ENCODE results near the gene GCHFR. TPM values are rescaled to one million over a fixed set of nuclear protein-coding genes. Genes with fewer than 3 reads are reported as not detected.

GCHFR gene
- total and polyA plus RNA-seq, 8 donors, result 4.9 to 21.4 (median 8.7) TPM

DNA sequence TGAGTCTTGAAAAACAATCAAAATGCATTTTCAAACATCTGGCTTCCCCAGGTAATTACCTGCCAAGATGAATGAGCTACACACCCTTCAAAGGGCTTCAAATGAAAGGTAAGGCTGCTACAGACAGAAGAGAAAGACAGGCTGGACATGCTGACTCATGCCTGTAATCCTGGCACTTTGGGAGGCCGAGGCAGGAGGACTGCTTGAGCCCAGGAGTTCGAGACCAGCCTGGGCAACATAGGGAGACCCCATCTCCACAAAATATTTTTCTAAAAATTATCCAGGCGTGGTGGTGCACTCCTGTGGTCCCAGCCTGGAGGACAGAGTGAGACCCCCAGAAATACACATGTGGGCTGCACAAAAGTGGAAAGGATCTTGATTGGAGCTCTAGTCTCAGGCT lies 28.5 kb downstream of the GCHFR start:
- ATAC-seq, result no peak
- TF ChIP-seq, protein P1, sequence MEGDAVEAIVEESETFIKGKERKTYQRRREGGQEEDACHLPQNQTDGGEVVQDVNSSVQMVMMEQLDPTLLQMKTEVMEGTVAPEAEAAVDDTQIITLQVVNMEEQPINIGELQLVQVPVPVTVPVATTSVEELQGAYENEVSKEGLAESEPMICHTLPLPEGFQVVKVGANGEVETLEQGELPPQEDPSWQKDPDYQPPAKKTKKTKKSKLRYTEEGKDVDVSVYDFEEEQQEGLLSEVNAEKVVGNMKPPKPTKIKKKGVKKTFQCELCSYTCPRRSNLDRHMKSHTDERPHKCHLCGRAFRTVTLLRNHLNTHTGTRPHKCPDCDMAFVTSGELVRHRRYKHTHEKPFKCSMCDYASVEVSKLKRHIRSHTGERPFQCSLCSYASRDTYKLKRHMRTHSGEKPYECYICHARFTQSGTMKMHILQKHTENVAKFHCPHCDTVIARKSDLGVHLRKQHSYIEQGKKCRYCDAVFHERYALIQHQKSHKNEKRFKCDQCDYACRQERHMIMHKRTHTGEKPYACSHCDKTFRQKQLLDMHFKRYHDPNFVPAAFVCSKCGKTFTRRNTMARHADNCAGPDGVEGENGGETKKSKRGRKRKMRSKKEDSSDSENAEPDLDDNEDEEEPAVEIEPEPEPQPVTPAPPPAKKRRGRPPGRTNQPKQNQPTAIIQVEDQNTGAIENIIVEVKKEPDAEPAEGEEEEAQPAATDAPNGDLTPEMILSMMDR (IDR thresholded peaks at IDR 0.05), result no peak
- Histone ChIP-seq H3K27me3 (no peaks in the 10 kb centered on the region), H3K4me1 (peaks cover 12 to 42% (median 23%) of the 10 kb centered on the region in 3 donors), H3K4me3 (no peak overlapping the region), H3K9me3 (no peaks in the 10 kb centered on the region), H3K36me3 (no peaks in the 10 kb centered on the region), H3K27ac (no peak overlapping the region)
- intact Hi-C loops (cut with DNase I), result no loop called here
- peak in 1 of 6 donors; percentile 11 for DNase-seq
- 95 to 99% methylated on average over 3 of the region's 3 CpGs for WGBS, 2 donors
- no peak for FAIRE-seq

DNA sequence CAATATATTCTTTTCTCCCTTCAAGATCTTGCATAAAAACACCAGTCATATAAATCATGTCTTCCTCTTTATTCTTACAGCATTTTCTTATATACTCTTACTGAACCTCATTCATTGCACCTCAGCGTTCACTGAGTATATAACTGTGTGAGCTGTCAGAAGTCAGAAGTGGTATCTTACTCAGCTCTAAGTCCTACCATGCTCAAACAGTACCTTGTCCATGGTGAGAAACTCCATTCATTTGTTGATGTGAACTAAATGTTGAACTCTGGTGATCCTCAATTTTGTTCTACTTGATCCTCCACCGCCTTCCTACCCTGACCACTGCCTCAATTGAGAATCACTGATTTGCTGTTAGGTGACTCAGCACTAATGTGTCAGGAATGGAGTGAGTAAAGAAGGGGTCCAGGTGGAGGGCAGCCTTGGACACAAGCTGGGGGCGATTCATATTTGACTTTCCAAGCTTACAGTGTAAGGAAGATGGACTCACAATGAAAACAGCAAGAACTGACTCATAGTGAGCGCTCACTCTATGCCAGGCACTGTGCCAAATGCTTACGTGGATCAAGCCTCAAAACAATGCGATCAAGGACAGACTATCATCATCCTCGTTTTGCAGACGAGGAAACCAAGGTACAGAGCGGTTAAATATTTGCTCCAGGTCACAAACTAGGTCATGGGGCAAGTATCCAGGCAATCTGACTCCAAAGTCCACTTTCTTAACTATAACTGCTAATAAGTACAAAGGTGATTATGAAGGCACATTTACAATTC lies 29.5 kb downstream of the GCHFR start:
- Histone ChIP-seq H3K4me1 (peaks cover 4 to 33% (median 14%) of the 10 kb centered on the region in 3 donors), H3K9me3 (no peaks in the 10 kb centered on the region), H3K36me3 (no peaks in the 10 kb centered on the region), H3K27ac (peak overlapping the region in 2 of 4 donors; percentile 49 to 62), H3K4me3 (no peak overlapping the region), H3K27me3 (no peaks in the 10 kb centered on the region)
- FAIRE-seq (no peak), ATAC-seq (peak; percentile 76 to 82 (median 78)), DNase-seq (peak; percentile 48 to 80 (median 66))
- intact Hi-C loops (cut with DNase I), result no loop called here
- 29 to 36% methylated on average over 9 of the region's 9 CpGs for WGBS, 2 donors
- TF ChIP-seq, protein P1 (IDR thresholded peaks at IDR 0.05), result no peak

DNA sequence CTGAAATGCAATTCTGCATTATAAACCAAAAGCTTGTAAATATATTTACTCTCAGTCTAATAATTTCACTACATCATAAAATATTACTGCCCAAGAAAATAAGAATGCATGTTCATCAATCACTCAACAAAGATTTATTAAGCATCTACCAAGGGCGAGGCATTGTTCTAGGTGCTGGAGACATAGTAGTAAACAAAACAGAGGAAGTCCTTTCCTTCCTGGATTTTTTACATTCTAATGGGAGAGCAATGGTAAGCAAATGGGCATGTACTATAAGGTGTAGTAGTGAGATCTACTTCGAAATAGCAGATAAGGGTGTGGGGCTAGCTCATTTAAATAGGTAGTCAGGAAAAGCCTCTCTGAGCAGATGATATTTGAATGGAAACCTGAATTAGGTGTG lies 32.2 kb downstream of the GCHFR start:
- TF ChIP-seq, protein P1 (IDR thresholded peaks at IDR 0.05), result no peak
- DNase-seq (no peak), ATAC-seq (peak in 1 of 4 donors; percentile 15), FAIRE-seq (no peak)
- intact Hi-C loops (cut with DNase I), result no loop called here
- Histone ChIP-seq H3K4me3 (no peak overlapping the region), H3K36me3 (no peaks in the 10 kb centered on the region), H3K4me1 (peaks cover 4 to 17% (median 14%) of the 10 kb centered on the region in 3 donors), H3K27ac (peak overlapping the region in 1 of 4 donors; percentile 10), H3K9me3 (no peaks in the 10 kb centered on the region), H3K27me3 (no peaks in the 10 kb centered on the region)
- WGBS, 2 donors, result 60 to 75% methylated on average over 2 of the region's 2 CpGs

DNA sequence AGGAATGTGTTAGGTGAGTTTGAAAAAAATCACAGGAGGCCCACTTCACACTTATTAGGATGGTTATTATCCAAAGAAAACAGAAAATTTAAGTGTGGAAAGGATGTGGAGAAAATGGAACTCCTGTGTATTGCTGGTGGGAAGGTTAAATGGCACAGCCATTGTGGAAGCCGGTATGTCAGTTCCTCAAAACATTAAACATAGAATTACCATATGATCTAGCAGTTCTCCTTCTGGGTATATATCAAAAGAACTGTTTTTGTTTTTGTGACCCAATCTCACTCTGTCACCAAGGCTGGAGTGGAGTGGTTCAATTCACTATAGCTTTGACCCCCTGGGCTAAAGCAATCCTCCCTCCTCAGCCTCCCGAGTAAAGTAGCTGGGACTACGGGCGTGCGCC lies 32.6 kb downstream of the GCHFR start:
- FAIRE-seq (no peak), DNase-seq (no peak), ATAC-seq (no peak)
- peaks cover 4 to 14% (median 14%) of the 10 kb centered on the region in 3 donors for H3K4me1 ChIP-seq
- H3K27me3 ChIP-seq, result no peaks in the 10 kb centered on the region
- WGBS, 2 donors, result 93 to 98% methylated on average over 5 of the region's 5 CpGs
- TF ChIP-seq, protein P1 (IDR thresholded peaks at IDR 0.05), result no peak
- intact Hi-C loops (cut with DNase I), result no loop called here
- H3K36me3 ChIP-seq, result no peaks in the 10 kb centered on the region
- H3K27ac ChIP-seq, result peak overlapping the region in 1 of 4 donors; percentile 10
- H3K9me3 ChIP-seq, result no peaks in the 10 kb centered on the region
- H3K4me3 ChIP-seq, result no peak overlapping the region

DNA sequence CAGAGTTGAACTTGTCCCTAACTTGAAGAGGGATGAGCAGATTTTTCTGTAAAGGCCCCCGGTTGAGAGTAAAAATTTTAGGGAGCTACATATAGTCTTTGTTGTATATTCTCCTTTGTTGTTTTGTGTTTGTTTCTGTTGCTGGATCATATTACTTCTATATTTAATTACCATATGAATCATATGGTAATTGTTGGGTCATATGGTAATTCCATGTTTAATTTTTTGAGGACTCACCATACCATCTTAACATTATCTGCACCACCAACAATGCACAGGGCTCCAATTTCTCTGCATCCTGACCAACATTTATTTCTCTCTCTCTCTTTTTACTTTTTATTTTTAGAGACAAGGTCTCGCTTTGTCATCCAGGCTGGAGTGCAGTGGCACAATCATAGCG lies 35.7 kb downstream of the GCHFR start:
- TF ChIP-seq, protein P1 (IDR thresholded peaks at IDR 0.05), result no peak
- Histone ChIP-seq H3K4me3 (no peak overlapping the region), H3K9me3 (no peaks in the 10 kb centered on the region), H3K4me1 (peaks cover 0 to 3% (median under 1%) of the 10 kb centered on the region in 3 donors), H3K27ac (no peak overlapping the region), H3K27me3 (no peaks in the 10 kb centered on the region), H3K36me3 (no peaks in the 10 kb centered on the region)
- DNase-seq (no peak), FAIRE-seq (no peak), ATAC-seq (no peak)
- intact Hi-C loops (cut with DNase I), result no loop called here
- WGBS, 2 donors, result 90 to 97% methylated on average over 3 of the region's 3 CpGs
